WTC11 (cell line): Measurements from ENCODE around the gene ADARB2.

Experiments used
- ATF3 ChIP-seq: sonication (generic); formaldehyde crosslinking; conservative IDR thresholded peaks from 2 replicates; pipeline ENCODE4 v1.8.1; 2022; ENCODE audit warnings: mild to moderate bottlenecking, missing genetic modification reagents
- CREB1 ChIP-seq: sonication (generic); formaldehyde crosslinking; IDR thresholded peaks from 2 replicates; pipeline ENCODE4 v1.8.0; 2023; ENCODE audit warnings: mild to moderate bottlenecking, missing genetic modification reagents
- EMX1 ChIP-seq: fragments of 250-450 bp; sonication (Bioruptor Pico); IDR thresholded peaks from 2 replicates; pipeline ENCODE4 v1.8.0; 2021; ENCODE audit warnings: mild to moderate bottlenecking
- IRF2 ChIP-seq: sonication (generic); formaldehyde crosslinking; IDR thresholded peaks from 2 replicates; pipeline ENCODE4 v1.8.0; 2022; ENCODE audit warnings: low read depth, missing genetic modification reagents, borderline replicate concordance
- JUN ChIP-seq: sonication (generic); formaldehyde crosslinking; IDR thresholded peaks from 2 replicates; pipeline ENCODE4 v1.8.0; 2023; ENCODE audit warnings: mild to moderate bottlenecking, missing genetic modification reagents
- NR2C2 ChIP-seq: sonication (generic); formaldehyde crosslinking; IDR thresholded peaks from 2 replicates; pipeline ENCODE4 v1.8.0; 2022; ENCODE audit warnings: mild to moderate bottlenecking, missing genetic modification reagents
- TCF7 ChIP-seq: sonication (generic); formaldehyde crosslinking; IDR thresholded peaks from 2 replicates; pipeline ENCODE4 v1.8.0; 2022; ENCODE audit warnings: mild to moderate bottlenecking, low read depth, missing genetic modification reagents, moderate library complexity
- ZNF121 ChIP-seq: sonication (generic); formaldehyde crosslinking; IDR thresholded peaks from 2 replicates; pipeline ENCODE4 v1.8.0; 2023; ENCODE audit warnings: missing genetic modification reagents
- ZNF281 ChIP-seq: sonication (generic); formaldehyde crosslinking; IDR thresholded peaks from 2 replicates; pipeline ENCODE4 v1.8.0; 2023; ENCODE audit warnings: mild to moderate bottlenecking, missing genetic modification reagents
- TF ChIP-seq, protein P1 (sequence below): fragments of 200-600 bp; IDR thresholded peaks from 2 replicates; pipeline ENCODE4 v1.8.0; 2022; ENCODE audit warnings: antibody characterized with exemption

DNA sequence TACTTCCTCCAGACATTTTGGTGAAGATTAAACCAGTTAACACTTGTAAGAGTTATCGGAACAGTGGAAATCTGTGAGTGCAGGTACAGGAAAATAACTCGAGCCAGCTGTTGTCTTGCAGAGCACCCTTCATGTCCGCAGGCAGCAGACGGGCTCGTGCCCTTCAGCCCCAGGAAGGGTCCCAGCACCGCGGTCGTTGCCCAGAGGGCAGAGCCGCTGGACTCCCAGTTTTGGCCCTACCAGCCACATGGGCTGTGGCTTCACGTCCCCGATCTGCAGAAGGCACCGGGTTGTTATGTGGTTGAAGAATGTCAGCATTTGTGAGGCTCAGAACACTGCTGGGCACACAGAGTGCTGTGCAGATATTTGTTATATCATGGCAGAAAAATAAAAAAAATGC, 7.2 kb upstream of the ADARB2 start:
- TF ChIP-seq, protein P1, sequence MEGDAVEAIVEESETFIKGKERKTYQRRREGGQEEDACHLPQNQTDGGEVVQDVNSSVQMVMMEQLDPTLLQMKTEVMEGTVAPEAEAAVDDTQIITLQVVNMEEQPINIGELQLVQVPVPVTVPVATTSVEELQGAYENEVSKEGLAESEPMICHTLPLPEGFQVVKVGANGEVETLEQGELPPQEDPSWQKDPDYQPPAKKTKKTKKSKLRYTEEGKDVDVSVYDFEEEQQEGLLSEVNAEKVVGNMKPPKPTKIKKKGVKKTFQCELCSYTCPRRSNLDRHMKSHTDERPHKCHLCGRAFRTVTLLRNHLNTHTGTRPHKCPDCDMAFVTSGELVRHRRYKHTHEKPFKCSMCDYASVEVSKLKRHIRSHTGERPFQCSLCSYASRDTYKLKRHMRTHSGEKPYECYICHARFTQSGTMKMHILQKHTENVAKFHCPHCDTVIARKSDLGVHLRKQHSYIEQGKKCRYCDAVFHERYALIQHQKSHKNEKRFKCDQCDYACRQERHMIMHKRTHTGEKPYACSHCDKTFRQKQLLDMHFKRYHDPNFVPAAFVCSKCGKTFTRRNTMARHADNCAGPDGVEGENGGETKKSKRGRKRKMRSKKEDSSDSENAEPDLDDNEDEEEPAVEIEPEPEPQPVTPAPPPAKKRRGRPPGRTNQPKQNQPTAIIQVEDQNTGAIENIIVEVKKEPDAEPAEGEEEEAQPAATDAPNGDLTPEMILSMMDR = no peak
- TF ChIP-seq CREB1 (CRISPR knock-in tag) (no peak), NR2C2 (no peak), IRF2 (no peak), EMX1 (CRISPR knock-in tag) (no peak), ZNF121 (CRISPR knock-in tag) (no peak), TCF7 (no peak), ZNF281 (CRISPR knock-in tag) (no peak), JUN (CRISPR knock-in tag) (no peak), ATF3 (no peak)
